ENCODE results near the gene TMEM248. TPM values are rescaled to one million over a fixed set of nuclear protein-coding genes. Genes with fewer than 3 reads are reported as not detected.
A peak's percentile ranks its signal among the peaks of the same experiment; 100 is the strongest.
"Not testable (repeated sequence)": the region's sequence is repeated elsewhere in the genome, so short reads cannot be mapped to it uniquely, and the experiment has no call there.

TMEM248 gene
- total and polyA plus RNA-seq, 2 of the 13 experiments (the other 11 are each of a cell fraction or from before 2014, with no cell fraction given) = 54.3 to 109 TPM

DNA sequence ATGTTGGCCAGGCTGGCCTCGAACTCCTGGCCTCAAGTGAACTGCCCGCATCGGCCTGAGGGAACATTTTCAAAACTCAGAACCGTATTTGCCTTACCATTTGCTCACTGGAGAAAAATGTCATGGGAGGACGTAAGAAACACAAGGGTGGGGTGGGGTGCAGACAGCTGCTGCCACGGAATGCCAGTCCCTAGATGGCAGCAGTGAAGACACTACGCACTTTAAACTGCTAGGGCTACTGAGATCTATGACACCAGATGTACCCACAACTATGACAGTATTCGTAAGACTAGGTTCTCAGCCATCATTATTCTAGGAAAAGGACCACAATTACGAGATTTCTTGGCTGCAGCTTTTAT, 73.6 kb downstream of the TMEM248 start (continued):
- TF ChIP-seq, protein P1, sequence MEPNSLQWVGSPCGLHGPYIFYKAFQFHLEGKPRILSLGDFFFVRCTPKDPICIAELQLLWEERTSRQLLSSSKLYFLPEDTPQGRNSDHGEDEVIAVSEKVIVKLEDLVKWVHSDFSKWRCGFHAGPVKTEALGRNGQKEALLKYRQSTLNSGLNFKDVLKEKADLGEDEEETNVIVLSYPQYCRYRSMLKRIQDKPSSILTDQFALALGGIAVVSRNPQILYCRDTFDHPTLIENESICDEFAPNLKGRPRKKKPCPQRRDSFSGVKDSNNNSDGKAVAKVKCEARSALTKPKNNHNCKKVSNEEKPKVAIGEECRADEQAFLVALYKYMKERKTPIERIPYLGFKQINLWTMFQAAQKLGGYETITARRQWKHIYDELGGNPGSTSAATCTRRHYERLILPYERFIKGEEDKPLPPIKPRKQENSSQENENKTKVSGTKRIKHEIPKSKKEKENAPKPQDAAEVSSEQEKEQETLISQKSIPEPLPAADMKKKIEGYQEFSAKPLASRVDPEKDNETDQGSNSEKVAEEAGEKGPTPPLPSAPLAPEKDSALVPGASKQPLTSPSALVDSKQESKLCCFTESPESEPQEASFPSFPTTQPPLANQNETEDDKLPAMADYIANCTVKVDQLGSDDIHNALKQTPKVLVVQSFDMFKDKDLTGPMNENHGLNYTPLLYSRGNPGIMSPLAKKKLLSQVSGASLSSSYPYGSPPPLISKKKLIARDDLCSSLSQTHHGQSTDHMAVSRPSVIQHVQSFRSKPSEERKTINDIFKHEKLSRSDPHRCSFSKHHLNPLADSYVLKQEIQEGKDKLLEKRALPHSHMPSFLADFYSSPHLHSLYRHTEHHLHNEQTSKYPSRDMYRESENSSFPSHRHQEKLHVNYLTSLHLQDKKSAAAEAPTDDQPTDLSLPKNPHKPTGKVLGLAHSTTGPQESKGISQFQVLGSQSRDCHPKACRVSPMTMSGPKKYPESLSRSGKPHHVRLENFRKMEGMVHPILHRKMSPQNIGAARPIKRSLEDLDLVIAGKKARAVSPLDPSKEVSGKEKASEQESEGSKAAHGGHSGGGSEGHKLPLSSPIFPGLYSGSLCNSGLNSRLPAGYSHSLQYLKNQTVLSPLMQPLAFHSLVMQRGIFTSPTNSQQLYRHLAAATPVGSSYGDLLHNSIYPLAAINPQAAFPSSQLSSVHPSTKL (CRISPR knock-in tag; IDR thresholded peaks at IDR 0.05) = peak; percentile 30; the same call in 1 of the 2 replicates
- TF ChIP-seq HES4 (CRISPR knock-in tag; IDR thresholded peaks at IDR 0.05; ENCODE audit: borderline replicate concordance) (0 out of 2 replicates have a peak, but pooled peaks have one; percentile 0), SAP130 (CRISPR knock-in tag; IDR thresholded peaks at IDR 0.05; ENCODE audit: low read depth) (peak; percentile 52; the same call in 1 of the 2 replicates), STAG1 (CRISPR knock-in tag; IDR thresholded peaks at IDR 0.05) (0 out of 2 replicates have a peak, but pooled peaks have one; percentile 11), CREB1 (IDR thresholded peaks at IDR 0.05) (peak; percentile 81)
- TF ChIP-seq CREB1 (CRISPR knock-in tag; IDR thresholded peaks at IDR 0.05) = not testable (repeated sequence)

DNA sequence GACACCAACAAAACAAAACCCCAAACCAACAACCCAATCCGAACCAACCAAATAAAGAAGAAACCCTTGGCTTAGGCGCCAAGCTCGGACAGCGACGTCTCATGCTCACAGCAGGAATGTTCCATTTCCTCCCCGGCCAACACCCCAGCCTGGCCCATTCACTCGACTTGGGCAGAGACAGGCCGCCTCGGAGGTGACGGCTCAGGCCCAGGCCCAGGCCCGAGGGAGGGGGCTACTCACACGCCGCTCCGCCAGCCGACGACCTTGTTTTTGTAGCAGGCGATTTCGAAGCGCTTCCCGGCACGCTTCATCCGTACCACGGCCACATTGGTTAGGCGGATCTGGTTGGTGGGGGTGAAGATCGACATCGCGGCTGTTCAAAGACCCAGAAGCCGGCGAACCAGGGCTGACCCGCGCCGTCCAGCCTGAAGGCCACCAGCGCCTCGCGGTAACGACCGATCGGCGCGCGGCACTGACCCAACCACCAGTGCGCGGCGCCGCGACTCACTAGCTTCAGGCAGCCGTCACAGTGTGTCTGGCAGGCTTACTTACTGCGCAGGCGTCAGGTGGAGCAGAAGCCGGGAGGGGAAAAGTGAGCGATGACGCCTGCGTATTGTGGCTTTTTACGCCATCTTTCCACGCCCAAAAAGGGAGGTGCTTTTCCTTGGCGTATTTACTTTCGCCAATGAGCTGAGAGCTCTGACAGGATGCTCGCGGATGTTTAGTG, 74.2 kb downstream of the TMEM248 start, which contains the start of gene SBDS:
TSS of gene SBDS (minus strand) at position 537 of the 727 bp plus-strand sequence. CDS start at position 368, 169 bp downstream.
- ATAC-seq (peak; percentile 77), FAIRE-seq (peak; percentile 93), DNase-seq (ENCODE audit: low spot score) (peak; percentile 98)
- H3K4me1 ChIP-seq (ENCODE audit: insufficient read depth, low read length); H3K9me3 ChIP-seq (ENCODE audit: low read length); H3K36me3 ChIP-seq (replicated peaks in 1 of 2; ENCODE audit: control insufficient read depth in 1 of 2, insufficient read depth in 2 of 2, low read length in 2 of 2); H4K20me1 ChIP-seq (ENCODE audit: insufficient read depth, low read length); H3K79me2 ChIP-seq (ENCODE audit: insufficient read depth, low read length); CTCF ChIA-PET (ENCODE audit: low intra/inter-chr PET ratio, low total read pairs); H3K27me3 ChIP-seq (ENCODE audit: control insufficient read depth in 1 of 2, insufficient read depth in 2 of 2, low read length in 2 of 2); intact Hi-C loops (cut with micrococcal nuclease; ENCODE audit: unreplicated experiment); TF ChIP-seq SOX6, NR2F6 (IDR thresholded peaks at IDR 0.05): not testable (repeated sequence)
- H3K27ac ChIP-seq (ENCODE audit: extremely low read length, insufficient read depth, low read length) = peak within 1 kb of the TSS; percentile 89
- TSS peak; percentile 73 for BruUV-seq (replicated peaks)
- H2AFZ ChIP-seq (ENCODE audit: low read length) = peak within 1 kb of the TSS; percentile 42
- POLR2A ChIA-PET = interaction anchor here (0.7 to 3.0 kb wide), 8 partner anchors 9 to 342 kb away, joined by 3 to 44 read pairs (median 6); partner anchors contain the start of genes RABGEF1 and TMEM248
- in situ Hi-C loops (cut with HindIII; ENCODE audit: extremely low pct_ligation_motif_present, low pct_unique_long_range_greater_than_20kb) = loop anchor here (25.0 kb wide), 1 partner anchor 158 kb away; no protein-coding TSS in a partner anchor
- peak within 1 kb of the TSS; percentile 67 for H3K4me2 ChIP-seq (ENCODE audit: low read depth, low read length)
- WGBS (ENCODE audit: low lambda C conversion rate) = 0% methylated on average over 17 of the region's 59 CpGs
- peak within 1 kb of the TSS; percentile 90 for H3K9ac ChIP-seq (ENCODE audit: insufficient read depth, low read depth, low read length)
- peak within 1 kb of the TSS; percentile 72 to 83 (median 76) for H3K4me3 ChIP-seq (replicated peaks in 1 of 3; ENCODE audit: insufficient read depth in 1 of 3, low read depth in 2 of 3, low read length in 3 of 3)
- TF ChIP-seq MXI1 (IDR thresholded peaks at IDR 0.05; ENCODE audit: borderline replicate concordance, low read depth, low read length) (peak; percentile 53; the same call in 1 of the 3 replicates), ZNF572 (CRISPR knock-in tag; IDR thresholded peaks at IDR 0.05) (peak; percentile 70; the same call in 1 of the 2 replicates), HNF1B (CRISPR knock-in tag; IDR thresholded peaks at IDR 0.05) (peak; percentile 81), HOXA3 (CRISPR knock-in tag; IDR thresholded peaks at IDR 0.05) (peak; percentile 80), SOX6 (CRISPR knock-in tag; IDR thresholded peaks at IDR 0.05) (peak; percentile 52), GATAD2A (CRISPR knock-in tag; IDR thresholded peaks at IDR 0.05) (peak; percentile 58; the same call in 1 of the 2 replicates), NR2F6 (CRISPR knock-in tag; IDR thresholded peaks at IDR 0.05) (0 out of 2 replicates have a peak, but pooled peaks have one; percentile 44), CEBPG (CRISPR knock-in tag; IDR thresholded peaks at IDR 0.05) (peak; percentile 15; the same call in 1 of the 2 replicates), ZBTB25 (CRISPR knock-in tag; IDR thresholded peaks at IDR 0.05) (peak; percentile 49; the same call in 1 of the 2 replicates), EED (CRISPR knock-in tag; IDR thresholded peaks at IDR 0.05) (peak; percentile 68; the same call in 1 of the 2 replicates), FOXA3 (CRISPR knock-in tag; IDR thresholded peaks at IDR 0.05) (peak; percentile 85)
